ENCODE data around the gene MYCBPAP. TPM values are rescaled to one million over a fixed set of nuclear protein-coding genes. Genes with fewer than 3 reads are reported as not detected.

Gene MYCBPAP
- total RNA-seq, 1 donor from 2014 or later: not detected

DNA sequence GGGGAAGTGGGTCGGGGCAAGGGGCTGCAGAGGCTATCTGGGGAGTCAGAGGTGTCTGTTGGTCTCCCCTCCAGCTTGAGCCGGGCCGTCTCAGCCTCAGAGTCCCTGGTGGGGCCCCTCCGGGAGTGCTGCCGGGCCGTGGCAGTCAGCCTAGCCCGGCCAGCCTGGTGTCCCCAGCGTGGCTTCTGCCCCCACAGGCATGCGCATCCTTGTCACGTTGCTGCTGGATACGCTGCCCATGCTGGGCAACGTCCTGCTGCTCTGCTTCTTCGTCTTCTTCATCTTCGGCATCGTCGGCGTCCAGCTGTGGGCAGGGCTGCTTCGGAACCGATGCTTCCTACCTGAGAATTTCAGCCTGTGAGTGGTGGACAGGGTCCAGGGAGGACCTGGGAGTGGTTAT, 63.4 kb downstream of the MYCBPAP start:
- DNase-seq (ENCODE audit: low spot score): no peak

DNA sequence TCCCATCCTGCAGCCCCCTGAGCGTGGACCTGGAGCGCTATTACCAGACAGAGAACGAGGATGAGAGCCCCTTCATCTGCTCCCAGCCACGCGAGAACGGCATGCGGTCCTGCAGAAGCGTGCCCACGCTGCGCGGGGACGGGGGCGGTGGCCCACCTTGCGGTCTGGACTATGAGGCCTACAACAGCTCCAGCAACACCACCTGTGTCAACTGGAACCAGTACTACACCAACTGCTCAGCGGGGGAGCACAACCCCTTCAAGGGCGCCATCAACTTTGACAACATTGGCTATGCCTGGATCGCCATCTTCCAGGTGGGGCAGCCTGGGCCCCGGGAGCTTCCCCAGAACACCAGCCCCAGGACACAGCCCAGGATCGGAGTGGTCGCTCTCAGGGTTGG, 64.3 kb downstream of the MYCBPAP start:
- DNase-seq (ENCODE audit: low spot score): no peak

GRCh38 chr17:50573866-50574611, 65.8 kb downstream of the MYCBPAP start:
- DNase-seq (ENCODE audit: low spot score): no peak

GRCh38 chr17:50575581-50576210, 67.5 kb downstream of the MYCBPAP start:
- DNase-seq (ENCODE audit: low spot score): no peak

- no peak for DNase-seq (ENCODE audit: low spot score)
Measured at GRCh38 chr17:50576864-50577263, 68.6 kb downstream of the MYCBPAP start.

DNA sequence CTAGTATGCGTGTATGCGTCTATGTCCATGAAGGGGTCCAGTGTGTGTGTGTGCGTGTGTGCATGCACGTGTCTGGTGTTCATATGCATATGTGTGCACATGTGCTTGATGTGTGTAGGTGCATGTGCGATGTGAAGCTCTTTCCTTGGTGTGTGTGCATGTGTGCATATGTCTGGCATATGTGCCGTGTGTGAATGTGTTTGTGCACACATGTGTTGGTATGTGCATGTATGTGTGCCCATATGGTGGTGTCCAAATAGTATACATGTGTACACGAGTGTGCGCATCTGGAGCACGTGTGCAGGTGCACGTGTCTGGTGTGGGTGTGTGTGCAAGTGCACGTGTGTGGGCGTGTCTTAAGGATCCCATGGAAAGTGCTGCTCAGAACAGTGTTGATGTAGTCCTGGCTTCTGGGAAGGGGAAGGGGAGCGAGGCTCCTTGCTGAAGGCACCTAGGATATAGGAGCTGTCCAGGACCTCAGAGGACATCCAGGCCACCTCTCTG, 69.3 kb downstream of the MYCBPAP start:
- no peak for DNase-seq (ENCODE audit: low spot score)

GRCh38 chr17:50578173-50578572, 69.9 kb downstream of the MYCBPAP start:
- no peak for DNase-seq (ENCODE audit: low spot score)

GRCh38 chr17:50579399-50579798, 71.2 kb downstream of the MYCBPAP start:
- no peak for DNase-seq (ENCODE audit: low spot score)

DNA sequence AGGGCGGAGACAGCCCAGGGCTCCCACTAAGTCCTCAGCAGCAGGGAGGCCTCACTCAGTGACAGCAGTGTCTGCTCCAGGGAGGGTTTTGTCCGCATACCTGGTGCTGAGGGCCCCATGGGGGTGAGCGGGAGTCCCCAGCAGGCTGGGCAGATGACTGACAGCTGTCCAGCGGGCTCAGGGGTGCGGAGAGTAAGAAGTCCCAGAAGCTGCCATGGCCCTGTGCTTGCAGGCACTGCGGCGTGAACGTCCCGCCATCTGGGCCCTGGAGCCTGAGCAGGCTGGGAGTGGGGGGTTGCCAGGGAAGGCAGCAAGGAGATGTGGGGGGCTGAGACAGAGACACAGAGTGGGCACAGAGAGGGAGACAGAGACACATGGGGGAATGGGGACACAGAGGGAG, 72.4 kb downstream of the MYCBPAP start:
- no peak for DNase-seq (ENCODE audit: low spot score)

Other genes with a start within 250 kb of the MYCBPAP start
- gene TMEM92, start 234.0 kb upstream of the MYCBPAP start, total RNA-seq (ENCODE audit: insufficient read depth, low replicate concordance): not detected
- 29.6 TPM for gene XYLT2, start 162.3 kb upstream of the MYCBPAP start, total RNA-seq (ENCODE audit: insufficient read depth, low replicate concordance)
- gene MRPL27, start 135.3 kb upstream of the MYCBPAP start, total RNA-seq (ENCODE audit: insufficient read depth, low replicate concordance): 19.5 TPM
- gene EME1, start 135.2 kb upstream of the MYCBPAP start, total RNA-seq (ENCODE audit: insufficient read depth, low replicate concordance): not detected
- gene LRRC59, start 110.9 kb upstream of the MYCBPAP start, total RNA-seq (ENCODE audit: insufficient read depth, low replicate concordance): 56.8 TPM
- 14.9 TPM for gene ACSF2, start 82.2 kb upstream of the MYCBPAP start, total RNA-seq (ENCODE audit: insufficient read depth, low replicate concordance)
- gene CHAD, start 39.6 kb upstream of the MYCBPAP start, total RNA-seq (ENCODE audit: insufficient read depth, low replicate concordance): not detected
- gene RSAD1, start 29.6 kb upstream of the MYCBPAP start, total RNA-seq (ENCODE audit: insufficient read depth, low replicate concordance): 42.4 TPM
- gene EPN3, start 24.3 kb downstream of the MYCBPAP start, total RNA-seq (ENCODE audit: insufficient read depth, low replicate concordance): 1.2 TPM
- 71.3 TPM for gene SPATA20, start 38.7 kb downstream of the MYCBPAP start, total RNA-seq (ENCODE audit: insufficient read depth, low replicate concordance)
- 1.9 TPM for gene CACNA1G, start 52.3 kb downstream of the MYCBPAP start, total RNA-seq (ENCODE audit: insufficient read depth, low replicate concordance)
- gene ABCC3, start 126.4 kb downstream of the MYCBPAP start, total RNA-seq (ENCODE audit: insufficient read depth, low replicate concordance): 16.9 TPM
- 30.1 TPM for gene ANKRD40, start 199.5 kb downstream of the MYCBPAP start, total RNA-seq (ENCODE audit: insufficient read depth, low replicate concordance)
- gene LUC7L3, start 211.2 kb downstream of the MYCBPAP start, total RNA-seq (ENCODE audit: insufficient read depth, low replicate concordance): 62.4 TPM

All from umbilical cord (tissue), 2 donors.